ENCODE data around the gene XRCC1.

Gene XRCC1

DNA sequence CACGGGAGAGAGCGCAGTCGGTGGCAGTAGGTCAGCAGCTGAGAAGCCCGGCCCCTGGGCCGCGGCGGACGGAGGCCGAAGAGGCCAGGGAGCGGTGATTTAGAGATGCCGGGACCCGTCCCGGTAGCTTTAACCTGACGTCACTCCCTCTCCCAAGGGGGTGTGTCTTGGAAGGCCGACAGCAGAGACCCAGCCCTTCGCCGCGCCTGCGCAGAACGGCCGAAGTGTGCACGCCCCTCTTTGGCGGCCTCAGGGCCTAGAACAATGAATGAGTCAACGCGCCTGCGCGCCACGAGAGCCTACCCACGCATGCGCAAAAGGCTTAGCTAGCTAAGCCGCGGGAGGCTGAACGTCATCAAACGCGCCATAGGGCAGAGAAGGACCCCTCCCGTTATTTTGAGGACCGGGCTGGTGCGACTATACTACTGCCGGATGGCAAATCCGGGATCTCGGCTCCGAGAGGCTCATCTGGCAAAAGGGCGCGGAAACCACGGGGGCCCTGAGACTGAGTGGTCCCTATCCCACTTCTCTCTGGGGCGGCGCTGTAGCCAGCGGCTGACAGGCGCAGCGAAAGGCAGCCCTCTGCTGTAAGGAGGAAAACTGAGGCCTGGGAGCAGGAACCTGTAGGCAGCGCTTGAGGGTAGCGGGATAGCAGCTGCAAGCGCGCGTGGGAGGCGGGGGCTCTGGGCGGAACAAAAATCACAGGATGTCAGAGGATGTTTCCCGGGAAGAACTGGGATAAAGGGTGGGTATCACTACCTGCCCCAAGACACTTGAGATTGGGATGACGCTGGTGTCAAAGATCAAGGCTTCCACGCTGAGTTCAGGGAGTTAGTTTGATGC lies 20.9 kb upstream of the XRCC1 start, which contains the start of the genes IRGQ and ZNF576:
IRGQ (minus strand) TSS at position 136 of the 843 bp plus-strand sequence. CDS start 796 bp downstream, outside the sequence.
ZNF576 (plus strand) TSS at position 597 of the 843 bp plus-strand sequence. CDS start 514 bp downstream, outside the sequence.
- peaks cover 54% of the 10 kb centered on the region for H3K36me3 ChIP-seq (ENCODE audit: insufficient read depth, low read length)
- peak within 1 kb of the TSS; percentile 63 for H3K9ac ChIP-seq (ENCODE audit: low read depth, low read length)
- peaks cover 15% of the 10 kb centered on the region; the same call in 1 of the 2 replicates for H4K20me1 ChIP-seq (ENCODE audit: insufficient read depth, low read length)
- TF ChIP-seq CTCF (IDR thresholded peaks at IDR 0.05; ENCODE audit: borderline replicate concordance, extremely low read depth, low read length, poor library complexity, severe bottlenecking) = peak; percentile 37
- no peak for TF ChIP-seq EZH2 (IDR thresholded peaks at IDR 0.05; ENCODE audit: borderline replicate concordance, low read depth, low read length, severe bottlenecking)
- peak within 1 kb of the TSS; percentile 89 for H2AFZ ChIP-seq (ENCODE audit: low read depth, low read length)
- H3K27me3 ChIP-seq (ENCODE audit: insufficient read depth, low read length, poor library complexity) = no peaks in the 10 kb centered on the region
- H3K9me3 ChIP-seq (ENCODE audit: insufficient read depth, low read length, severe bottlenecking) = no peaks in the 10 kb centered on the region
- peak; percentile 100 for DNase-seq
- peaks cover 45% of the 10 kb centered on the region for H3K4me1 ChIP-seq (ENCODE audit: insufficient read depth, low read length)
- H3K27ac ChIP-seq (ENCODE audit: low read length) = peak within 1 kb of the TSS; percentile 99
- H3K4me2 ChIP-seq (ENCODE audit: insufficient read depth, low read length) = peak within 1 kb of the TSS; percentile 99
- H3K79me2 ChIP-seq (ENCODE audit: insufficient read depth, low read length) = peaks cover 66% of the 10 kb centered on the region
- H3K4me3 ChIP-seq (ENCODE audit: low read depth in 1 of 2, low read length in 2 of 2) = peak within 1 kb of the TSS; percentile 91 to 97
- ATAC-seq (ENCODE audit: insufficient read depth, low read depth) = peak; percentile 78

DNA sequence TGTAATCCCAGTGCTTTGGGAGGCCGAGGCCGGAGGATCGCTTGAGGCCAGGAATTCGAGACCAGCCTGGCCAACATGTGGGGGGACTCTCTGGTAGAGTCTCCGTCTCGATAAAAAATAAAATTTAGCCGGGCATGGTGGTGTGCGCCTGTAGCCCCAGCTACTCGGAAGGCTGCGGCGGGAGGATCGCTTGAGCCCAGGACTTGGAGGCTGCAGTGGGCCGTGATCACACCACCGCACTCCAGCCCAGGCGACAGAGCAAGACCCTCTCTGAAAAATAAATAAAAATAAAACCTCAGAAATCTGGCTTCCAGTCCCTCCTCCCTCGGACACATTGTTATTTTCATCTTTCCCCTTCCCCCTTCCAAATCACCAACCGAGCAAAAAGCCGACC lies 20.3 kb upstream of the XRCC1 start:
- TF ChIP-seq CTCF (IDR thresholded peaks at IDR 0.05; ENCODE audit: borderline replicate concordance, extremely low read depth, low read length, poor library complexity, severe bottlenecking) = no peak
- no peak for TF ChIP-seq EZH2 (IDR thresholded peaks at IDR 0.05; ENCODE audit: borderline replicate concordance, low read depth, low read length, severe bottlenecking)
- Histone ChIP-seq H4K20me1 (ENCODE audit: insufficient read depth, low read length) (peaks cover 20% of the 10 kb centered on the region; the same call in 1 of the 2 replicates), H3K79me2 (ENCODE audit: insufficient read depth, low read length) (peaks cover 66% of the 10 kb centered on the region), H3K36me3 (ENCODE audit: insufficient read depth, low read length) (peaks cover 51% of the 10 kb centered on the region), H3K4me3 (ENCODE audit: low read depth in 1 of 2, low read length in 2 of 2) (peak overlapping the region; percentile 91 to 97), H2AFZ (ENCODE audit: low read depth, low read length) (peak overlapping the region; percentile 89), H3K27ac (ENCODE audit: low read length) (peak overlapping the region; percentile 69), H3K9me3 (ENCODE audit: insufficient read depth, low read length, severe bottlenecking) (no peaks in the 10 kb centered on the region), H3K9ac (ENCODE audit: low read depth, low read length) (peak overlapping the region; percentile 63), H3K4me2 (ENCODE audit: insufficient read depth, low read length) (peak overlapping the region; percentile 97), H3K27me3 (ENCODE audit: insufficient read depth, low read length, poor library complexity) (no peaks in the 10 kb centered on the region), H3K4me1 (ENCODE audit: insufficient read depth, low read length) (peaks cover 45% of the 10 kb centered on the region)
- ATAC-seq (ENCODE audit: insufficient read depth, low read depth) (peak; percentile 15; the same call in 1 of the 3 replicates), DNase-seq (no peak)

- H3K4me2 ChIP-seq (ENCODE audit: insufficient read depth, low read length) = peak overlapping the region; percentile 97
- H3K4me1 ChIP-seq (ENCODE audit: insufficient read depth, low read length) = peaks cover 45% of the 10 kb centered on the region
- no peaks in the 10 kb centered on the region for H3K9me3 ChIP-seq (ENCODE audit: insufficient read depth, low read length, severe bottlenecking)
- H3K27ac ChIP-seq (ENCODE audit: low read length) = peak overlapping the region; percentile 69
- TF ChIP-seq EZH2 (IDR thresholded peaks at IDR 0.05; ENCODE audit: borderline replicate concordance, low read depth, low read length, severe bottlenecking) = no peak
- TF ChIP-seq CTCF (IDR thresholded peaks at IDR 0.05; ENCODE audit: borderline replicate concordance, extremely low read depth, low read length, poor library complexity, severe bottlenecking) = peak; percentile 86
- peaks cover 46% of the 10 kb centered on the region for H3K36me3 ChIP-seq (ENCODE audit: insufficient read depth, low read length)
- DNase-seq (peak; percentile 73), ATAC-seq (ENCODE audit: insufficient read depth, low read depth) (peak; percentile 57)
- H3K9ac ChIP-seq (ENCODE audit: low read depth, low read length) = peak overlapping the region; percentile 63
- H2AFZ ChIP-seq (ENCODE audit: low read depth, low read length) = peak overlapping the region; percentile 89
- H3K4me3 ChIP-seq (ENCODE audit: low read depth in 1 of 2, low read length in 2 of 2) = peak overlapping the region; percentile 91 to 97
- H4K20me1 ChIP-seq (ENCODE audit: insufficient read depth, low read length) = peaks cover 21% of the 10 kb centered on the region; the same call in 1 of the 2 replicates
- peaks cover 61% of the 10 kb centered on the region for H3K79me2 ChIP-seq (ENCODE audit: insufficient read depth, low read length)
- H3K27me3 ChIP-seq (ENCODE audit: insufficient read depth, low read length, poor library complexity) = no peaks in the 10 kb centered on the region
These were observed 19.6 kb upstream of the XRCC1 start for GRCh38 chr19:43594710-43595604.
